A673 (cell line): Measurements from ENCODE around the gene FLYWCH1.

ENCODE experiments used
- EZH2 ChIP-seq: fragments of 200-600 bp; sonication (generic); IDR thresholded peaks from 2 replicates; pipeline ENCODE4 v1.6.1; 2017; ENCODE audit warnings: borderline replicate concordance, low read depth, mild to moderate bottlenecking, mixed read lengths, antibody characterized with exemption, low read length; ENCODE audit not compliant: poor library complexity, severe bottlenecking
- TF ChIP-seq, protein P1 (sequence below): fragments of 300-800, 200-600 bp; sonication (generic); conservative IDR thresholded peaks from 2 replicates; pipeline ENCODE4 v1.5.1; 2017; ENCODE audit warnings: low read depth, mild to moderate bottlenecking, antibody characterized with exemption, low read length, moderate library complexity, mixed read lengths

DNA sequence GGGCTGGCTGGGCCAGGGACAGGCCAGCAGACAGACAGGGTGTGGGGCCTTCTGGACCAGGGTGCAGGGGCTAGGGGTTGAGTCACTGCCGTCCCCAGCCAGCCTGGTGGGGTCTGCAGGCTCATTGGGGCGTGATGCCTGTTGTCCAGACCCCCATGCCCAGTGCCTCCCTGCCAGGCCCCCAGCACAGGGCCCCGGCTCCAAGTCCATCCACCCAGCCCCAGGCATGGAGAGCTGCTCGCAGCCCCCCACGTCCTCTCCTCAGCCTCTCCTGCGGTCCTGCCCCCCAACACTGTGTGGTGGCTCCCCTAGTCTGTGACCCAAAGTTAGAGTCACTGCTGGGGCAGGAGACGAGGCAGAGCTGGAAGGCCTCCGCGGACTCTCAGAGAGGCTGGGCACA is 75.6 kb downstream of the FLYWCH1 start:
- TF ChIP-seq, protein P1, sequence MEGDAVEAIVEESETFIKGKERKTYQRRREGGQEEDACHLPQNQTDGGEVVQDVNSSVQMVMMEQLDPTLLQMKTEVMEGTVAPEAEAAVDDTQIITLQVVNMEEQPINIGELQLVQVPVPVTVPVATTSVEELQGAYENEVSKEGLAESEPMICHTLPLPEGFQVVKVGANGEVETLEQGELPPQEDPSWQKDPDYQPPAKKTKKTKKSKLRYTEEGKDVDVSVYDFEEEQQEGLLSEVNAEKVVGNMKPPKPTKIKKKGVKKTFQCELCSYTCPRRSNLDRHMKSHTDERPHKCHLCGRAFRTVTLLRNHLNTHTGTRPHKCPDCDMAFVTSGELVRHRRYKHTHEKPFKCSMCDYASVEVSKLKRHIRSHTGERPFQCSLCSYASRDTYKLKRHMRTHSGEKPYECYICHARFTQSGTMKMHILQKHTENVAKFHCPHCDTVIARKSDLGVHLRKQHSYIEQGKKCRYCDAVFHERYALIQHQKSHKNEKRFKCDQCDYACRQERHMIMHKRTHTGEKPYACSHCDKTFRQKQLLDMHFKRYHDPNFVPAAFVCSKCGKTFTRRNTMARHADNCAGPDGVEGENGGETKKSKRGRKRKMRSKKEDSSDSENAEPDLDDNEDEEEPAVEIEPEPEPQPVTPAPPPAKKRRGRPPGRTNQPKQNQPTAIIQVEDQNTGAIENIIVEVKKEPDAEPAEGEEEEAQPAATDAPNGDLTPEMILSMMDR = no peak
- no peak for TF ChIP-seq EZH2
